Esophagus (tissue), 2 donors: ENCODE measurements around the gene EPHB1. TPM values are rescaled to one million over a fixed set of nuclear protein-coding genes. Genes with fewer than 3 reads are reported as not detected.

Experiments used
- H3K27ac ChIP-seq, 2 donors: one replicate each; pipeline ENCODE4 v1.5.1; 2013; ENCODE audit warnings: low read depth in 2 of 2, mild to moderate bottlenecking in 2 of 2, inconsistent platforms in 1 of 2, low read length in 1 of 2, moderate library complexity in 1 of 2
- H3K27me3 ChIP-seq, 2 donors: one replicate each; pipeline ENCODE4 v1.6.1; 2013; ENCODE audit warnings: low read length in 2 of 2, control low read depth in 1 of 2, mild to moderate bottlenecking in 1 of 2; ENCODE audit not compliant: insufficient read depth in 2 of 2, control insufficient read depth in 1 of 2
- H3K36me3 ChIP-seq, 2 donors: one replicate each; pipeline ENCODE4 v1.6.1; 2013; ENCODE audit warnings: low read length in 1 of 2; ENCODE audit not compliant: control insufficient read depth in 2 of 2, insufficient read depth in 2 of 2
- H3K4me1 ChIP-seq, 2 donors: one replicate each; pipeline ENCODE4 v1.6.1; 2013; ENCODE audit warnings: low read length in 1 of 2; ENCODE audit not compliant: control insufficient read depth in 2 of 2, insufficient read depth in 2 of 2
- H3K4me3 ChIP-seq, 2 donors: one replicate each; pipeline ENCODE4 v1.5.1; 2013; ENCODE audit warnings: low read length in 2 of 2, mild to moderate bottlenecking in 2 of 2, low read depth in 1 of 2, moderate library complexity in 1 of 2
- H3K9me3 ChIP-seq, 2 donors: one replicate each; pipeline ENCODE4 v1.6.1; 2013; ENCODE audit warnings: mild to moderate bottlenecking in 2 of 2, low read depth in 1 of 2, low read length in 1 of 2, moderate library complexity in 1 of 2; ENCODE audit not compliant: control insufficient read depth in 2 of 2, insufficient read depth in 1 of 2
- WGBS, 2 donors: extraction: QIAGEN DNeasy Blood & Tissue Kit; methylation state at CpG; one replicate each; pipeline ENCODE4 v1.1.7; 2013; 5-methylcytosine and 5-hydroxymethylcytosine counted together
- polyA plus RNA-seq, 2 donors: library from polyadenylated mRNA; stranded (reverse); fragments of 200-250 nt; gene quantifications; one replicate each; pipeline ENCODE4 v1.2.3, GENCODE V29; 2013
- donor health status: healthy with polysubstance abuse.
- donor health status: Bipolar disorder and iron deficiency.

Gene EPHB1
- polyA plus RNA-seq, 2 donors: 0.04 to 0.38 TPM

DNA sequence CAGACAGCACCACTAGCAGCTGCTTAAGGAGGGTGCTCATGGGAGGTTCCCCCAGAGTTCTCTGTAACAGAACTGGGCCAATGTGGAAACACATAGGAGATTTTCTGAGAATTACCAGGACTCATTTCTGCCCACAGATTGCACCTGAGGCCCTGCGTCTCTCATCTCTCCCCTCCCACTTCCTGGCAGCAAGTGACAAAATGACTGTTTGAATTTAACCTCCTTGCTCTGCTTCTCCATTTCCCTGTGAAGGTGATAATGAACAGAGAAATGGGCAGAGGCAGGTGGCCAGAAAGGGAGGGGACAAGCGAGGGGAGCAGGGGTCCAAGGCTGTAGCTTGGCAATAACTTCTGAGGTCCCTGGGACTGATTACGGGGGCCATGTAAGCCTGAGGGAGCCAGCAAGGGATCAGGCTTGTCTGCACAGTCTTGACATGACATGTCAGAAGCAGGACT lies 8.0 kb downstream of the EPHB1 start:
- Histone ChIP-seq H3K27me3 (peaks cover 0 to 1% of the 10 kb centered on the region in 2 donors), H3K4me1 (no peaks in the 10 kb centered on the region)
- WGBS, 2 donors: 49 to 52% methylated on average over 3 of the region's 3 CpGs

DNA sequence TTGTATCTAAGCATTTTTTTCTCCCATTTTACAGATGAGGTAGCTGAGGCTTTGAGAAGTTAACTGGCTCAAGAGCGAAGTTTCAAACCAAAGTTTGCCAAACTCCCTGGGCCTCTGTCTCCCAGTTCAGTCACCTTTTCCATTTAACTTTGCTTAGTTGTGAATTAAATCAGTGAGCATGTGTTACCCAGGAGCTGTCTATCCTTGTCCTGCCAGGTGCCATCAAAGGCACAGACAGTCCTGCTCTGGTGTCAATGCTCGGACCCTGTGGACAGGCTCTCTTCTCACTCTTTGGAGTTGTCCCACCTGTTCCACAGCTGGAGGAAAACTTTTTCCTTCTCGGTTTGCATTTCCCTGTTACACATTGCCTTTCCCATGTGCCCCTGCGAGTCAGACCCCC lies 8.6 kb downstream of the EPHB1 start:
- H3K9me3 ChIP-seq: no peaks in the 10 kb centered on the region
- H3K4me1 ChIP-seq: no peaks in the 10 kb centered on the region
- H3K4me3 ChIP-seq: no peak overlapping the region
- WGBS, 2 donors: 82 to 88% methylated on average over 4 of the region's 4 CpGs
- no peak overlapping the region for H3K27ac ChIP-seq
- no peaks in the 10 kb centered on the region for H3K27me3 ChIP-seq
- H3K36me3 ChIP-seq: no peaks in the 10 kb centered on the region

More for the DNA sequence above, 8.0 kb downstream of the EPHB1 start:
- H3K4me3 ChIP-seq: no peak overlapping the region
- H3K36me3 ChIP-seq: no peaks in the 10 kb centered on the region
- no peaks in the 10 kb centered on the region for H3K9me3 ChIP-seq
- H3K27ac ChIP-seq: no peak overlapping the region

DNA sequence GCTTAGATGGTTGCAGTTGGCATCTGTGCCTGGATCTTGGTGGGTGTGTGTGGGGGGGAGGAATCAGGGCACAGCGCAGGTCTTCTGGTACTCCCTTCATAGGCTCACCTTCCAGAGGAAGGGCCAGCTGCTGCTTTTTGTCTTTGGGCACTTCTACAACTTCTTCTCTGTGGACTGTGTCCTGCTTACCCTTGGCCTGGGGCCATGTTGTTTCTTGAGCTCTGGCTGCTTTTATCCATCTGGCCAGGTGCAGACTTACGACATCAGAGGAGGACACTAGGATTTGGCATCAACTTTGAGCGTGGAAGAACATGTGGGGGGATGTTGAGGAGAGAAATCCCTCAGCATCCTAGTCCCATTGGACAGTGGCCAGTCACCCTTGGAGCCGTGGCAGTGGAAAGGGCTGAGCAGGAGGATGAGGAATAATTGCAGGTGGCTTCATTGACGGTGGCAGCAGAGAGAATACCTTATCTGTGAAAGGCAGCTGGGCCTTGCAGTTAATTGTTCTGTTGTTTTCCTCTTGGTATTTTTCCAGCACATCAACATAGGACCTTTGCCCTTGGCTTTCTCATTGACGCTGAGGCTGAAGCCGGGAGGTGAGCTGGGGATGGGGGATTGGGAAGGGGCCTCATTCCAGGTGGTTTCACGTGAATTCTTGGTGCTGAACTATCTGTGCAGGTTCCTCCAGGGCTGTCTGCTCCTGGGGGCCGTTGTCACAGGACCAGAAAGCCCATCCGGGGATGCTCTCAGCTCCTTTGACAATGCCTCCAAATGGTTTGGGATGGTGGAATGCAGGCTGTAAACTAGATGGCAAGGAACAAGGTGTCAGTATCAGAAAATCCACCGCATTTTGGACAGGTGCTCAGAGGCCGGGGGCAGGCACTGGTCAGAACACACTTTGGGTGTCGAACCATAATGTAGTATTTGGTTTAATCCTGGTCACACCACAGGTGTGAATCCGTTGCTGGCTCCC lies 9.7 kb downstream of the EPHB1 start:
- no peaks in the 10 kb centered on the region for H3K9me3 ChIP-seq
- H3K4me1 ChIP-seq: no peaks in the 10 kb centered on the region
- H3K36me3 ChIP-seq: no peaks in the 10 kb centered on the region
- no peak overlapping the region for H3K27ac ChIP-seq
- no peak overlapping the region for H3K4me3 ChIP-seq
- WGBS, 2 donors: 70 to 82% methylated on average over 14 of the region's 14 CpGs
- H3K27me3 ChIP-seq: no peaks in the 10 kb centered on the region

DNA sequence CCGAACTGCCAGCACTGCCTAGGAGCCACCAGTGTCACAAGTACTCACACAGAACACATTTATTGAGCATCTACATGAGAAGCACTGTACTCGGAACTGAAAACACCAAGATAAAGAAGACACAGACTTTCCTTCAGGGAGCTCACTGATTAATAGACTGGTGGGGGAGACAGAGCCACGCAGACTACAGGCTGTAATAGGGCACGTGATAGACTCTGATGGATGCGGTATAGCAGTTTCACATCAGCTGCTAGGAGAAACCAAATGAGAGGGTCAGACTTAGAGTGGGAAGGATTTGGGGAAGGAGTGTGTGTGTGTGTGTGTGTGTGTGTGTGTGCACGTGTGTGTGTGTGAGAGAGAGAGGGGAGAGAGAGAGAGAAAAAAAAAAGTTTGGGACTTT lies 12.1 kb downstream of the EPHB1 start:
- H3K4me3 ChIP-seq: no peak overlapping the region
- H3K4me1 ChIP-seq: no peaks in the 10 kb centered on the region
- H3K36me3 ChIP-seq: no peaks in the 10 kb centered on the region
- WGBS, 2 donors: 72 to 74% methylated on average over 6 of the region's 6 CpGs
- no peaks in the 10 kb centered on the region for H3K27me3 ChIP-seq
- no peaks in the 10 kb centered on the region for H3K9me3 ChIP-seq
- no peak overlapping the region for H3K27ac ChIP-seq

DNA sequence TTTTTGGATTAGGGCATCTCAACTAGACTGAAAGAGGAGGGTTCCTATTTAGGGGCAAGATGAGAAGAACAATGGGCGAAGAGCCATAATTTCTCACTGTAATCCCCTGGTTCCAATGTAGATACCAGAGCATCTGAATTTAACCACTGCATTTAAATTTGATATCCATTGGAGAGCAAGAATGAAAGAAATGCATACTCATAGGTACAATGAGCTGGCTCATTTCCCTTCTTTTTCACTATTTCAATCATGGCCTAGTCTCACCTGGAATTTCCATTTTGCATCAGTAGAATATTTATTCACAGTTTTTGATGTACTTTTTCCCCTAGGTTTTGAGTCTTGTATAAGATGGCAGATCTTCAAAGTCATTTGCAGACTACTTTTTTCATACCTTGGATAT lies 13.8 kb downstream of the EPHB1 start:
- WGBS, 2 donors: 93 to 94% methylated on average over 1 of the region's 1 CpG
- no peak overlapping the region for H3K4me3 ChIP-seq
- H3K36me3 ChIP-seq: no peaks in the 10 kb centered on the region
- H3K9me3 ChIP-seq: no peaks in the 10 kb centered on the region
- no peaks in the 10 kb centered on the region for H3K27me3 ChIP-seq
- no peak overlapping the region for H3K27ac ChIP-seq
- H3K4me1 ChIP-seq: no peaks in the 10 kb centered on the region

DNA sequence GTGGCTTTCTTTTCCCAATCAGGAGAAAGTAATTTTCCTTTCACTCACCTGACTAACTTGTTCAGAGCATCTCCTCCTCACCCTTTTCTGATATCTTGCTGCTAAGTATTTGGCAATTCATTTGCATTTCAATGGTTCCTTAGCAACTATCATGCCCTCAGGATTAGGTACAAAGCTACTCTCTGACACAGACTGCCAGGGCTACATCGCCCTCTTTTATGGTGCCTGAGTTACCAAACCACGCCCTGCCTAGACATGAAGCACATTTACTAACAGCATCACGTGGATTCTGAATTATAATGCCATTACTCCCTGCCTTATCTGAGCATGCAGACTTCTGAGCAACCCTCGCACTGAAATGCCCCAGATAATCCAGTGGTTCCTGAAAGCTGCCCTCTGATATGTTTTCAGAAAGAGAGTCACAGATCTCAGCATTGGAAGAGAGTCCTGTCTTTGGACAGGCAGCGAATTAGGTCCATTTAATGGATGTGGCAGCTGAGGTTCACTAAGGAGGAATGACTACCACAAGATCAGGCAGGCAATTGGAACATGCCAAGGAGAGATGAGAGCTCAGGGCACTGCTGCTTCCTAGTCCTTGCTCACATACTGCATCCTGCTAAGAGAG lies 14.5 kb downstream of the EPHB1 start:
- Histone ChIP-seq H3K9me3 (no peaks in the 10 kb centered on the region), H3K27ac (no peak overlapping the region), H3K27me3 (no peaks in the 10 kb centered on the region), H3K36me3 (no peaks in the 10 kb centered on the region), H3K4me1 (no peaks in the 10 kb centered on the region), H3K4me3 (no peak overlapping the region)
- 43 to 52% methylated on average over 5 of the region's 5 CpGs for WGBS, 2 donors

DNA sequence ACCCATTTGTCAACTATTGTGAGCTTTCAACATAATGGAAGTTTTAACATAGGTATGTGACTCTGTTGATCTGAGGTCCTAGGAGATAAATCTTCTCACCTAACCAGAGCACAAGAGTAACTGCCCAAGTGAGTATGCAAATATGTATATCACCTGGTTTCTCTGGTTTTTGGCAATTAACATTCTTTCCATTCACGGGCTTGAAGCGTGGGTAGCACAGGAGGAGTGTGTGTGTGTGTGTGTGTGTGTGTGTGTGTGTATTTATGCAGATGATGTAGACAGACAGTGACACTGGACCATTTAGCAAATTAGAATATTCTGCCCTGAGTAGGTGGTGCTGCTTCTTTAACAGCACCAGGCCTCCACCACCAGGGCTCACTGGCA lies 15.0 kb downstream of the EPHB1 start:
- H3K27ac ChIP-seq: no peak overlapping the region
- H3K4me1 ChIP-seq: no peaks in the 10 kb centered on the region
- no peaks in the 10 kb centered on the region for H3K9me3 ChIP-seq
- H3K27me3 ChIP-seq: no peaks in the 10 kb centered on the region
- H3K36me3 ChIP-seq: no peaks in the 10 kb centered on the region
- no peak overlapping the region for H3K4me3 ChIP-seq
- 36 to 43% methylated on average over 2 of the region's 2 CpGs for WGBS, 2 donors

DNA sequence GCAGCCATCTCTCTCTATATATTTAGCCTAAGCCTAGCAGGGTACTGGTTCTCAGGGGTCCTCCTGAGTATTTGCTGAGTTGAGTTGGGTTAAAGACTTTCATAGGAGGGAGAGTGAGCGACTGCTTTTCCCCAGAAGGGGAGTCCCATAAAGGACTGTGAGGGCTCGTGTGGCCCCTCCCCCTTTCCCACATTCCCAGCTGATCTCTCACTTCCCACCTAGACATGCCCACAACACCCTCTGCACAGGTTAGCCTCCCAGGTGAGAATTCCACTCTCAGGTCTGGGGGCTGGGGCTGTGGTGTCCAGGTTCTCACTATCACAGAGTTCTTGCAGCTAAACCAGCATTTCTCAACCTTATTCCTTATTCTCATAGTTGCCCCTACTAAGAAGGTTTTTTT lies 15.8 kb downstream of the EPHB1 start:
- H3K4me3 ChIP-seq: no peak overlapping the region
- H3K36me3 ChIP-seq: no peaks in the 10 kb centered on the region
- H3K4me1 ChIP-seq: no peaks in the 10 kb centered on the region
- WGBS, 2 donors: 72 to 83% methylated on average over 2 of the region's 2 CpGs
- H3K27ac ChIP-seq: no peak overlapping the region
- H3K9me3 ChIP-seq: no peaks in the 10 kb centered on the region
- no peaks in the 10 kb centered on the region for H3K27me3 ChIP-seq

DNA sequence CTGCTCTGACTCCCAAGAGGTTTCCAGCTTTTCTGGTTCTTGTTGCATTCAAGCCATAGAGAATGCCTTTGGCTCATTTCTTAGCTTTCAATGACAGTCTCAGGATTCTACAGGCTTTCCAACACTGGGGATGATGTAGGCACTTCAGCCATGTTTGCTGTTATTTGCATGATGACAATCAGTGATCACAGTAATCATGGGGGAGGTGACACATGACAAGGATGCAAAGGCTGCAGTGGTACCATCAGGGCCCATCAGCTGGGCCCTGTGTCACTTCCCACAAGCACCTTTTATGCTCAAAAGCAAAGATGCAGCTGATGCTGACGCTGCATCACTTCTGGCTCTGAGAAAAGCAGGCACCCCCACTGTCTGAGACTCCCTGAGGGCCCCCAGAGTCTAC lies 18.6 kb downstream of the EPHB1 start:
- H3K27me3 ChIP-seq: no peaks in the 10 kb centered on the region
- no peaks in the 10 kb centered on the region for H3K9me3 ChIP-seq
- WGBS, 2 donors: 0 to 41% methylated on average over 1 of the region's 1 CpG
- H3K4me1 ChIP-seq: peaks cover 0 to 2% of the 10 kb centered on the region in 2 donors
- no peaks in the 10 kb centered on the region for H3K36me3 ChIP-seq
- H3K4me3 ChIP-seq: no peak overlapping the region
- H3K27ac ChIP-seq: no peak overlapping the region
